ENCODE results near the gene CES4A. TPM values are rescaled to one million over a fixed set of nuclear protein-coding genes. Genes with fewer than 3 reads are reported as not detected.

The CES4A gene
- total and polyA plus RNA-seq, 2 experiments from 2014 or later: 11.8 to 12.3 TPM

DNA sequence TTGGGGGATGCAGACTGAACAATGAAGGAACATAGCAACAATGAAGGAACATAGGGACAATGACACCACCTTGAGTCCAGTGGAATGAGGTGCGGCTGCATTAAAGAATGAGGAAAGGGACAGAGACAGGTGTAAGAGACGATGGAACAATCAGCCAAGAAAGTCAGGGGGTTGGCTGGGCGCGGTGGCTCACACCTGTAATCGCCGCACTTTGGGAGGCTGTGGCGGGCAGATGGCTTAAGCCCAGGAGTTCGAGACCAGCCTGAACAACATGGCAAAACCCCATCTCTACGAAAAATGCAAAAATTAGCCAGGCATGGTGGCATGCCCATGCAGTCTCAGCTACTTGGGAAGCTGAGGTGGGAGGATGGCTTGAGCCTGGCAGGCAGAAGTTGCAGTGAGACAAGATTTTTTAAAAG, 26.9 kb downstream of the CES4A start:
- Histone ChIP-seq H3K9me2 (replicated peaks; ENCODE audit: insufficient read depth) (no peaks in the 10 kb centered on the region), H3K79me2 (no peaks in the 10 kb centered on the region), H3K4me3 (no peak overlapping the region), H3K4me1 (ENCODE audit: insufficient read depth) (peaks cover 10% of the 10 kb centered on the region), H4K20me1 (ENCODE audit: insufficient read depth, poor library complexity, severe bottlenecking) (no peaks in the 10 kb centered on the region), H3K27me3 (no peaks in the 10 kb centered on the region), H3K9me3 (ENCODE audit: low read depth) (no peaks in the 10 kb centered on the region), H3K36me3 (replicated peaks; ENCODE audit: insufficient read depth, low read depth) (no peaks in the 10 kb centered on the region), H3K4me2 (no peak overlapping the region), H2AFZ (no peak overlapping the region), H3K27ac (no peak overlapping the region)
- 92% methylated on average over 9 of the region's 9 CpGs for WGBS (ENCODE audit: low lambda C conversion rate, missing lambda C conversion rate)
- TF ChIP-seq EZH2phosphoT487 (IDR thresholded peaks at IDR 0.05; ENCODE audit: low read depth, severe bottlenecking, unreplicated experiment) (no peak), CTCF (IDR thresholded peaks at IDR 0.05; ENCODE audit: poor library complexity) (no peak), EZH2 (IDR thresholded peaks at IDR 0.05; ENCODE audit: borderline replicate concordance) (no peak)
- DNase-seq (ENCODE audit: low spot score): no peak

GRCh38 chr16:67016143-67016542, 27.8 kb downstream of the CES4A start:
- no peaks in the 10 kb centered on the region for H3K27me3 ChIP-seq
- no peaks in the 10 kb centered on the region for H4K20me1 ChIP-seq (ENCODE audit: insufficient read depth, poor library complexity, severe bottlenecking)
- H3K4me3 ChIP-seq: no peak overlapping the region
- H3K9me2 ChIP-seq (replicated peaks; ENCODE audit: insufficient read depth): no peaks in the 10 kb centered on the region
- no peak for DNase-seq (ENCODE audit: low spot score)
- H3K9me3 ChIP-seq (ENCODE audit: low read depth): no peaks in the 10 kb centered on the region
- TF ChIP-seq EZH2phosphoT487 (IDR thresholded peaks at IDR 0.05; ENCODE audit: low read depth, severe bottlenecking, unreplicated experiment): no peak
- H3K4me2 ChIP-seq: no peak overlapping the region
- no peak overlapping the region for H3K27ac ChIP-seq
- H3K36me3 ChIP-seq (replicated peaks; ENCODE audit: insufficient read depth, low read depth): no peaks in the 10 kb centered on the region
- H3K4me1 ChIP-seq (ENCODE audit: insufficient read depth): peaks cover 10% of the 10 kb centered on the region
- H2AFZ ChIP-seq: no peak overlapping the region
- no peaks in the 10 kb centered on the region for H3K79me2 ChIP-seq

DNA sequence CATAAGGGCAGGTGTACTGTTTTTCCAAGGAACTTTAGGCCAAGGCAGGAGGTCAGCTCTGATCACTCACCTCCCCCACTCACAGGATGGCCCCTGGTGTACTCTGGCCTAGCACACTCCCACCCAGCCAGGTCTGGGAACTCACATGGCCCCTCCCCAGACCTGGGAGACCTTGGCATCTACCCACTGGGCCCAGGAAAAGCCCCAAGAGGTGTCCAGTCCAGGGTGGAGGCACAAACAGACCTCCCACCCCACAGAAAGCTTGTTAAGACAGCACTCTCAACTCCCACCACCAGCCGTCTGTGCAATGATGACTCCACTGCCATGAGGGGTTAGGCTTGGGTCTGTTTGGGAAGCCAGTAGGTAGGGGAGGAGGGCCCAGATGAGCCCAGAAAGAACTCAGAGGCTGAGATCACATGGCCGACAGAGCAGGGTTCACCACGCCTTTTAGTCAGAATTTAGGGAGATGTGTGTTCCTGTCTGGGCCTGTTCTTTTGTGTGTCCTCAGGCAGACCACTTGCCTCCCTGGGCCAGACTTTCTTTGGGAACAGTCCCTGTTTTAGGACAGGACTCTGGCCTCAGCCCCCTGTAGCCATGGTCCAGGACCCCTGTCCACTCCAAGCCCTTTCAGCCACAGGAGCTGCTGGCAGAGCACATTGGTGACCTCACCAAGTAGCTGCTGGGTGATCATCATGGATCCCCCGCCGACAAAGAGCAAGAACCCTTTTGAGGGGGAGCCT, 28.5 kb downstream of the CES4A start:
- Histone ChIP-seq H3K27me3 (no peaks in the 10 kb centered on the region), H3K79me2 (no peaks in the 10 kb centered on the region), H3K4me3 (no peak overlapping the region), H3K4me1 (ENCODE audit: insufficient read depth) (peaks cover 10% of the 10 kb centered on the region), H3K36me3 (replicated peaks; ENCODE audit: insufficient read depth, low read depth) (no peaks in the 10 kb centered on the region), H3K4me2 (no peak overlapping the region), H4K20me1 (ENCODE audit: insufficient read depth, poor library complexity, severe bottlenecking) (no peaks in the 10 kb centered on the region), H3K9me3 (ENCODE audit: low read depth) (no peaks in the 10 kb centered on the region), H3K9me2 (replicated peaks; ENCODE audit: insufficient read depth) (no peaks in the 10 kb centered on the region), H2AFZ (no peak overlapping the region), H3K27ac (no peak overlapping the region)
- no peak for TF ChIP-seq CTCF (IDR thresholded peaks at IDR 0.05; ENCODE audit: poor library complexity)
- TF ChIP-seq EZH2phosphoT487 (IDR thresholded peaks at IDR 0.05; ENCODE audit: low read depth, severe bottlenecking, unreplicated experiment): no peak
- TF ChIP-seq EZH2 (IDR thresholded peaks at IDR 0.05; ENCODE audit: borderline replicate concordance): no peak
- DNase-seq (ENCODE audit: low spot score): no peak
- WGBS (ENCODE audit: low lambda C conversion rate, missing lambda C conversion rate): 92% methylated on average over 5 of the region's 5 CpGs

DNA sequence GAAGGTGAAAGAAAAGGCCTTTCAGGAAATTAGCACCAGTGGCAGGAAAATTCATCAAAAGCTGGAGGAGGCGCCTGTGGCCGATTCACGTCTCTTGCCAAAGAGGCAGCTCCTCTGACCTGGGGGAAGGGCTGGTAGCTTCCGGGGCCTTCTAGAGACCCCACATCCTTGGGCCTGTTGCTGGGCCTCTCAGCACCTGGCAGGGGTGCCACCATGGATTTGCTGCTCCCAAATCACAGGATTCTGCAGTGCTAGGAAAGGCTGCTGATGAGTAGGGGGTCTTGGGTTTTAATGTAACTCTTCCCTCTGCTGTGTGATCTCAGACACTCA, 29.0 kb downstream of the CES4A start:
- Histone ChIP-seq H3K36me3 (replicated peaks; ENCODE audit: insufficient read depth, low read depth) (no peaks in the 10 kb centered on the region), H3K4me3 (no peak overlapping the region), H3K27me3 (no peaks in the 10 kb centered on the region), H3K79me2 (no peaks in the 10 kb centered on the region), H3K9me2 (replicated peaks; ENCODE audit: insufficient read depth) (no peaks in the 10 kb centered on the region), H3K27ac (no peak overlapping the region), H4K20me1 (ENCODE audit: insufficient read depth, poor library complexity, severe bottlenecking) (no peaks in the 10 kb centered on the region), H3K4me1 (ENCODE audit: insufficient read depth) (peaks cover 10% of the 10 kb centered on the region), H3K9me3 (ENCODE audit: low read depth) (no peaks in the 10 kb centered on the region), H3K4me2 (no peak overlapping the region), H2AFZ (no peak overlapping the region)
- 93% methylated on average over 4 of the region's 4 CpGs for WGBS (ENCODE audit: low lambda C conversion rate, missing lambda C conversion rate)
- TF ChIP-seq EZH2phosphoT487 (IDR thresholded peaks at IDR 0.05; ENCODE audit: low read depth, severe bottlenecking, unreplicated experiment): no peak
- no peak for DNase-seq (ENCODE audit: low spot score)
